Measurements from ENCODE around the gene ACTL6A.
"Not testable (repeated sequence)": the region's sequence is repeated elsewhere in the genome, so short reads cannot be mapped to it uniquely, and the experiment has no call there.

The ACTL6A gene

GRCh38 chr3:179562591-179563270 lies at the start of gene ACTL6A:
Gene ACTL6A (plus strand): TSS chr3:179562926. CDS start chr3:179563093, 167 bp downstream.
- Mint-ChIP-seq H3K36me3 (peaks cover 8% of the 10 kb centered on the region), H3K27ac (peak within 1 kb of the TSS; percentile 95), H3K4me1 (peaks cover 32% of the 10 kb centered on the region), H3K4me3 (peak within 1 kb of the TSS; percentile 92), H3K9me3 (no peaks in the 10 kb centered on the region)
- DNase-seq (ENCODE audit: low spot score in 2 of 2) (peak; percentile 90 to 98), ATAC-seq (peak; percentile 96)

GRCh38 chr3:179513862-179514261 lies 48.9 kb upstream of the ACTL6A start:
- Mint-ChIP-seq H3K36me3 (no peaks in the 10 kb centered on the region), H3K4me3 (no peak overlapping the region), H3K9me3 (peaks cover 19% of the 10 kb centered on the region), H3K27ac (no peak overlapping the region), H3K4me1 (no peaks in the 10 kb centered on the region)
- no peak for DNase-seq (ENCODE audit: low spot score in 2 of 2)
- no peak for ATAC-seq

- H3K27ac Mint-ChIP-seq; H3K4me1 Mint-ChIP-seq; H3K4me3 Mint-ChIP-seq; ATAC-seq; DNase-seq (ENCODE audit: low spot score in 2 of 2); H3K36me3 Mint-ChIP-seq: not testable (repeated sequence)
- peaks cover 19% of the 10 kb centered on the region for H3K9me3 Mint-ChIP-seq
Observed at GRCh38 chr3:179516461-179517251, 46.1 kb upstream of the ACTL6A start.

- ATAC-seq = no peak
- H3K4me1 Mint-ChIP-seq = no peaks in the 10 kb centered on the region
- H3K27ac Mint-ChIP-seq = no peak overlapping the region
- no peak overlapping the region for H3K4me3 Mint-ChIP-seq
- H3K36me3 Mint-ChIP-seq = no peaks in the 10 kb centered on the region
- no peak for DNase-seq (ENCODE audit: low spot score in 2 of 2)
- H3K9me3 Mint-ChIP-seq = no peaks in the 10 kb centered on the region
Observed at GRCh38 chr3:179526482-179526881, 36.2 kb upstream of the ACTL6A start.

GRCh38 chr3:179526989-179527391 lies 35.7 kb upstream of the ACTL6A start:
- DNase-seq (ENCODE audit: low spot score in 2 of 2) (no peak), ATAC-seq (no peak)
- Mint-ChIP-seq H3K9me3 (no peaks in the 10 kb centered on the region), H3K36me3 (no peaks in the 10 kb centered on the region), H3K4me3 (no peak overlapping the region), H3K4me1 (no peaks in the 10 kb centered on the region), H3K27ac (no peak overlapping the region)

- Mint-ChIP-seq H3K36me3 (no peaks in the 10 kb centered on the region), H3K4me1 (no peaks in the 10 kb centered on the region), H3K4me3 (no peak overlapping the region), H3K27ac (no peak overlapping the region), H3K9me3 (no peaks in the 10 kb centered on the region)
- ATAC-seq (peak; percentile 55), DNase-seq (ENCODE audit: low spot score in 2 of 2) (no peak)
Observed at GRCh38 chr3:179528772-179529171, 34.0 kb upstream of the ACTL6A start.

- Mint-ChIP-seq H3K27ac (no peak overlapping the region), H3K36me3 (no peaks in the 10 kb centered on the region), H3K9me3 (no peaks in the 10 kb centered on the region), H3K4me1 (no peaks in the 10 kb centered on the region), H3K4me3 (no peak overlapping the region)
- ATAC-seq = no peak
- no peak for DNase-seq (ENCODE audit: low spot score in 2 of 2)
Observed at GRCh38 chr3:179531576-179531975, 31.1 kb upstream of the ACTL6A start.

- no peak for DNase-seq (ENCODE audit: low spot score in 2 of 2)
- Mint-ChIP-seq H3K4me1 (no peaks in the 10 kb centered on the region), H3K4me3 (no peak overlapping the region)
Observed at GRCh38 chr3:179533274-179533673, 29.5 kb upstream of the ACTL6A start.

GRCh38 chr3:179536256-179536655 lies 26.5 kb upstream of the ACTL6A start:
- no peaks in the 10 kb centered on the region for H3K9me3 Mint-ChIP-seq
- ATAC-seq = no peak
- no peak for DNase-seq (ENCODE audit: low spot score in 2 of 2)
- H3K4me3 Mint-ChIP-seq = no peak overlapping the region
- no peaks in the 10 kb centered on the region for H3K36me3 Mint-ChIP-seq
- H3K4me1 Mint-ChIP-seq = no peaks in the 10 kb centered on the region
- H3K27ac Mint-ChIP-seq = no peak overlapping the region

More at GRCh38 chr3:179533274-179533673, 29.5 kb upstream of the ACTL6A start:
- Mint-ChIP-seq H3K9me3 (no peaks in the 10 kb centered on the region), H3K27ac (no peak overlapping the region), H3K36me3 (no peaks in the 10 kb centered on the region)
- no peak for ATAC-seq

GRCh38 chr3:179541094-179541493 lies 21.6 kb upstream of the ACTL6A start:
- no peak overlapping the region for H3K4me3 Mint-ChIP-seq
- DNase-seq (ENCODE audit: low spot score in 2 of 2) (no peak), ATAC-seq (no peak)
- H3K4me1 Mint-ChIP-seq = no peaks in the 10 kb centered on the region
- no peaks in the 10 kb centered on the region for H3K36me3 Mint-ChIP-seq
- H3K27ac Mint-ChIP-seq = no peak overlapping the region
- H3K9me3 Mint-ChIP-seq = no peaks in the 10 kb centered on the region

- no peak overlapping the region for H3K27ac Mint-ChIP-seq
- H3K4me3 Mint-ChIP-seq = no peak overlapping the region
- no peaks in the 10 kb centered on the region for H3K36me3 Mint-ChIP-seq
- no peaks in the 10 kb centered on the region for H3K9me3 Mint-ChIP-seq
- DNase-seq (ENCODE audit: low spot score in 2 of 2) (no peak), ATAC-seq (no peak)
- H3K4me1 Mint-ChIP-seq = no peaks in the 10 kb centered on the region
Observed at GRCh38 chr3:179541596-179541995, 21.1 kb upstream of the ACTL6A start.

- no peaks in the 10 kb centered on the region for H3K9me3 Mint-ChIP-seq
- H3K36me3 Mint-ChIP-seq = no peaks in the 10 kb centered on the region
- DNase-seq (ENCODE audit: low spot score in 2 of 2) = no peak
- H3K4me1 Mint-ChIP-seq = no peaks in the 10 kb centered on the region
- no peak overlapping the region for H3K27ac Mint-ChIP-seq
- no peak overlapping the region for H3K4me3 Mint-ChIP-seq
- no peak for ATAC-seq
Observed at GRCh38 chr3:179542375-179542774, 20.4 kb upstream of the ACTL6A start.

- DNase-seq (ENCODE audit: low spot score in 2 of 2) (no peak), ATAC-seq (peak; percentile 88)
- Mint-ChIP-seq H3K36me3 (no peaks in the 10 kb centered on the region), H3K4me3 (no peak overlapping the region), H3K27ac (no peak overlapping the region), H3K9me3 (no peaks in the 10 kb centered on the region), H3K4me1 (no peaks in the 10 kb centered on the region)
Observed at GRCh38 chr3:179544981-179545645, 17.6 kb upstream of the ACTL6A start.

- no peak for DNase-seq (ENCODE audit: low spot score in 2 of 2)
- Mint-ChIP-seq H3K4me1 (no peaks in the 10 kb centered on the region), H3K27ac (no peak overlapping the region), H3K36me3 (no peaks in the 10 kb centered on the region), H3K9me3 (no peaks in the 10 kb centered on the region), H3K4me3 (no peak overlapping the region)
- ATAC-seq = peak; percentile 20
Observed at GRCh38 chr3:179546814-179547241, 15.9 kb upstream of the ACTL6A start.

GRCh38 chr3:179551349-179552105 lies 11.2 kb upstream of the ACTL6A start:
- DNase-seq (ENCODE audit: low spot score in 2 of 2) (no peak), ATAC-seq (no peak)
- Mint-ChIP-seq H3K4me3 (no peak overlapping the region), H3K9me3 (no peaks in the 10 kb centered on the region), H3K27ac (no peak overlapping the region), H3K36me3 (no peaks in the 10 kb centered on the region), H3K4me1 (no peaks in the 10 kb centered on the region)
